ENCODE data around the gene TBC1D1. TPM values are rescaled to one million over a fixed set of nuclear protein-coding genes. Genes with fewer than 3 reads are reported as not detected.

The TBC1D1 gene
- polyA plus RNA-seq, 1 donor (not counting 4 experiments of a cell fraction or from before 2014, with no cell fraction given) = 32.5 TPM

- dilution Hi-C loops (cut with MboI; ENCODE audit: extremely low pct_ligation_motif_present, low sequenced_read_pairs) = no loop called here
- H3K9me3 ChIP-seq (ENCODE audit: control insufficient read depth, low read depth, low read length) = no peaks in the 10 kb centered on the region
- no peaks in the 10 kb centered on the region for H4K20me1 ChIP-seq (ENCODE audit: control insufficient read depth, extremely low read depth, insufficient read depth, low read length)
- H3K9me1 ChIP-seq (ENCODE audit: control insufficient read depth, extremely low read depth, insufficient read depth, low read length) = no peaks in the 10 kb centered on the region
- no peaks in the 10 kb centered on the region for H3K79me2 ChIP-seq (ENCODE audit: control insufficient read depth, insufficient read depth, low read length)
- H3K4me3 ChIP-seq (ENCODE audit: control insufficient read depth in 2 of 3, extremely low read depth in 1 of 3, insufficient read depth in 2 of 3, low read depth in 1 of 3, low read length in 3 of 3) = peak overlapping the region in 1 of 3 experiments; percentile 15
- H3K27ac ChIP-seq (ENCODE audit: control insufficient read depth, insufficient read depth, low read length) = peak overlapping the region; percentile 82
- H2AFZ ChIP-seq (ENCODE audit: control insufficient read depth, low read length) = peak overlapping the region; percentile 58
- no peaks in the 10 kb centered on the region for H3K27me3 ChIP-seq (ENCODE audit: control insufficient read depth, extremely low read depth, insufficient read depth, low read length)
- no peaks in the 10 kb centered on the region for H3K36me3 ChIP-seq (ENCODE audit: control insufficient read depth in 2 of 2, extremely low read depth in 1 of 2, insufficient read depth in 2 of 2, low read length in 2 of 2)
- FAIRE-seq (no peak), DNase-seq (ENCODE audit: low read depth, low spot score) (no peak)
- H3K4me2 ChIP-seq (ENCODE audit: control insufficient read depth, extremely low read depth, insufficient read depth, low read depth, low read length) = peak overlapping the region; percentile 88
- peaks cover 46% of the 10 kb centered on the region for H3K4me1 ChIP-seq (ENCODE audit: control insufficient read depth, extremely low read depth, insufficient read depth, low read length)
- TF ChIP-seq EZH2 (IDR thresholded peaks at IDR 0.05; ENCODE audit: low read length) (no peak), CTCF (optimal IDR thresholded peaks at IDR 0.05 in 1 of 3, IDR thresholded peaks at IDR 0.05 in 1 of 3, conservative IDR thresholded peaks at IDR 0.05 in 1 of 3; ENCODE audit: extremely low read depth in 1 of 3, insufficient read depth in 2 of 3, low read length in 3 of 3) (no peak)
- peak overlapping the region; percentile 70 for H3K9ac ChIP-seq (ENCODE audit: control insufficient read depth, extremely low read depth, insufficient read depth, low read length)
These were observed 264.1 kb downstream of the TBC1D1 start for GRCh38 chr4:38154681-38155588.

- Histone ChIP-seq H3K27me3 (ENCODE audit: control insufficient read depth, extremely low read depth, insufficient read depth, low read length) (no peaks in the 10 kb centered on the region), H3K4me2 (ENCODE audit: control insufficient read depth, extremely low read depth, insufficient read depth, low read depth, low read length) (peak overlapping the region; percentile 88)
- no peak for DNase-seq (ENCODE audit: low read depth, low spot score)
These were observed 264.9 kb downstream of the TBC1D1 start for GRCh38 chr4:38155589-38156294.

More at GRCh38 chr4:38155589-38156294, 264.9 kb downstream of the TBC1D1 start:
- Histone ChIP-seq H3K36me3 (ENCODE audit: control insufficient read depth in 2 of 2, extremely low read depth in 1 of 2, insufficient read depth in 2 of 2, low read length in 2 of 2) (no peaks in the 10 kb centered on the region), H3K4me3 (ENCODE audit: control insufficient read depth in 2 of 3, extremely low read depth in 1 of 3, insufficient read depth in 2 of 3, low read depth in 1 of 3, low read length in 3 of 3) (peak overlapping the region in 2 of 3 experiments; percentile 19 to 60), H3K4me1 (ENCODE audit: control insufficient read depth, extremely low read depth, insufficient read depth, low read length) (peaks cover 53% of the 10 kb centered on the region), H3K79me2 (ENCODE audit: control insufficient read depth, insufficient read depth, low read length) (no peaks in the 10 kb centered on the region), H2AFZ (ENCODE audit: control insufficient read depth, low read length) (peak overlapping the region; percentile 79), H4K20me1 (ENCODE audit: control insufficient read depth, extremely low read depth, insufficient read depth, low read length) (no peaks in the 10 kb centered on the region), H3K9me3 (ENCODE audit: control insufficient read depth, low read depth, low read length) (no peaks in the 10 kb centered on the region), H3K9ac (ENCODE audit: control insufficient read depth, extremely low read depth, insufficient read depth, low read length) (peak overlapping the region; percentile 70), H3K27ac (ENCODE audit: control insufficient read depth, insufficient read depth, low read length) (peak overlapping the region; percentile 82), H3K9me1 (ENCODE audit: control insufficient read depth, extremely low read depth, insufficient read depth, low read length) (no peaks in the 10 kb centered on the region)
- FAIRE-seq = no peak
- dilution Hi-C loops (cut with MboI; ENCODE audit: extremely low pct_ligation_motif_present, low sequenced_read_pairs) = no loop called here
- no peak for TF ChIP-seq CTCF (optimal IDR thresholded peaks at IDR 0.05 in 1 of 3, IDR thresholded peaks at IDR 0.05 in 1 of 3, conservative IDR thresholded peaks at IDR 0.05 in 1 of 3; ENCODE audit: extremely low read depth in 1 of 3, insufficient read depth in 2 of 3, low read length in 3 of 3)
- no peak for TF ChIP-seq EZH2 (IDR thresholded peaks at IDR 0.05; ENCODE audit: low read length)

Data from keratinocyte (primary cell).